SK-N-SH treated with all-trans-retinoic acid at 6 μM for 48 hours (cell line): ENCODE results near the gene TFAP2A.

Experiments
- ATAC-seq: fragments of 200-7000 bp; cut with Tn5 transposase; 3 replicates; pipeline ENCODE4 v1.9.1; 2020; ENCODE audit warnings: mild to moderate bottlenecking, moderate library complexity
- ARNTL ChIP-seq: fragments of 450-650 bp; formaldehyde crosslinking; IDR thresholded peaks from 2 replicates; pipeline ENCODE4 v1.5.0; 2020; ENCODE audit warnings: low read depth, mild to moderate bottlenecking, moderate library complexity, borderline replicate concordance
- BACH2 ChIP-seq: fragments of 250-450 bp; sonication (Bioruptor Pico); IDR thresholded peaks from 2 replicates; pipeline ENCODE4 v1.9.0; 2021; ENCODE audit warnings: mild to moderate bottlenecking, borderline replicate concordance
- CSDC2 ChIP-seq: fragments of 250-450 bp; sonication (Bioruptor Pico); IDR thresholded peaks from 2 replicates; pipeline ENCODE4 v1.5.0; 2020; ENCODE audit warnings: mild to moderate bottlenecking, moderate library complexity
- CSRNP3 ChIP-seq: fragments of 250-450 bp; sonication (Bioruptor Pico); IDR thresholded peaks from 2 replicates; pipeline ENCODE4 v1.5.1; 2021; ENCODE audit warnings: mild to moderate bottlenecking, moderate library complexity
- ESRRG ChIP-seq: fragments of 250-450 bp; sonication (Bioruptor Pico); IDR thresholded peaks from 2 replicates; pipeline ENCODE4 v1.6.1; 2021; ENCODE audit warnings: mild to moderate bottlenecking
- GLIS3 ChIP-seq: fragments of 250-450 bp; sonication (Bioruptor Pico); IDR thresholded peaks from 2 replicates; pipeline ENCODE4 v1.5.0; 2020; ENCODE audit warnings: mild to moderate bottlenecking, moderate library complexity
- ISL1 ChIP-seq: fragments of 250-450 bp; sonication (Bioruptor Pico); IDR thresholded peaks from 2 replicates; pipeline ENCODE4 v2.1.2; 2022; ENCODE audit warnings: mild to moderate bottlenecking, moderate library complexity
- OSR1 ChIP-seq: fragments of 250-450 bp; sonication (Bioruptor Pico); IDR thresholded peaks from 2 replicates; pipeline ENCODE4 v1.8.0; 2022; ENCODE audit warnings: moderate library complexity, mild to moderate bottlenecking, inconsistent platforms
- PATZ1 ChIP-seq: fragments of 250-450 bp; sonication (Bioruptor Pico); IDR thresholded peaks from 2 replicates; pipeline ENCODE4 v1.8.0; 2020; ENCODE audit warnings: mild to moderate bottlenecking, moderate library complexity, borderline replicate concordance
- POU6F1 ChIP-seq: fragments of 250-450 bp; sonication (Bioruptor Pico); IDR thresholded peaks from 2 replicates; pipeline ENCODE4 v1.8.0; 2021; ENCODE audit warnings: low read depth, mild to moderate bottlenecking, moderate library complexity, borderline replicate concordance
- RARB ChIP-seq: fragments of 250-450 bp; sonication (Bioruptor Pico); IDR thresholded peaks from 2 replicates; pipeline ENCODE4 v1.8.0; 2021; ENCODE audit warnings: mild to moderate bottlenecking, moderate library complexity
- SNAI2 ChIP-seq: fragments of 250-450 bp; sonication (Bioruptor Pico); IDR thresholded peaks from 2 replicates; pipeline ENCODE4 v1.5.0; 2020; ENCODE audit warnings: mild to moderate bottlenecking, moderate library complexity
- TOX ChIP-seq: fragments of 250-450 bp; sonication (Bioruptor Pico); IDR thresholded peaks from 2 replicates; pipeline ENCODE4 v1.8.0; 2021; ENCODE audit warnings: mild to moderate bottlenecking, moderate library complexity, borderline replicate concordance
- TSHZ2 ChIP-seq: fragments of 250-450 bp; sonication (Bioruptor Pico); IDR thresholded peaks from 2 replicates; pipeline ENCODE4 v1.5.0; 2020; ENCODE audit warnings: mild to moderate bottlenecking, moderate library complexity
- ZC3H10 ChIP-seq: fragments of 250-450 bp; sonication (Bioruptor Pico); IDR thresholded peaks from 2 replicates; pipeline ENCODE4 v1.5.1; 2021; ENCODE audit warnings: mild to moderate bottlenecking, moderate library complexity
- ZFP3 ChIP-seq: fragments of 250-450 bp; sonication (Bioruptor Pico); IDR thresholded peaks from 2 replicates; pipeline ENCODE4 v1.5.0; 2020; ENCODE audit warnings: mild to moderate bottlenecking, moderate library complexity
- ZFP30 ChIP-seq: fragments of 450-650 bp; formaldehyde crosslinking; IDR thresholded peaks from 2 replicates; pipeline ENCODE4 v1.5.0; 2022; ENCODE audit warnings: mild to moderate bottlenecking, moderate library complexity
- ZNF565 ChIP-seq: fragments of 450-650 bp; formaldehyde crosslinking; conservative IDR thresholded peaks from 2 replicates; pipeline ENCODE4 v1.5.0; 2020; ENCODE audit warnings: low read depth, mild to moderate bottlenecking, moderate library complexity
- ZNF70 ChIP-seq: fragments of 450-650 bp; formaldehyde crosslinking; IDR thresholded peaks from 2 replicates; pipeline ENCODE4 v1.5.0; 2020; ENCODE audit warnings: mild to moderate bottlenecking, moderate library complexity
- ZNF8 ChIP-seq: fragments of 450-650 bp; formaldehyde crosslinking; IDR thresholded peaks from 2 replicates; pipeline ENCODE4 v1.5.0; 2020; ENCODE audit warnings: mild to moderate bottlenecking, moderate library complexity
- TF ChIP-seq, protein P1 (sequence below): fragments of 250-450 bp; sonication (Bioruptor Pico); IDR thresholded peaks from 2 replicates; pipeline ENCODE4 v1.5.1; 2020; ENCODE audit warnings: low read depth, mild to moderate bottlenecking, moderate library complexity

The TFAP2A gene

DNA sequence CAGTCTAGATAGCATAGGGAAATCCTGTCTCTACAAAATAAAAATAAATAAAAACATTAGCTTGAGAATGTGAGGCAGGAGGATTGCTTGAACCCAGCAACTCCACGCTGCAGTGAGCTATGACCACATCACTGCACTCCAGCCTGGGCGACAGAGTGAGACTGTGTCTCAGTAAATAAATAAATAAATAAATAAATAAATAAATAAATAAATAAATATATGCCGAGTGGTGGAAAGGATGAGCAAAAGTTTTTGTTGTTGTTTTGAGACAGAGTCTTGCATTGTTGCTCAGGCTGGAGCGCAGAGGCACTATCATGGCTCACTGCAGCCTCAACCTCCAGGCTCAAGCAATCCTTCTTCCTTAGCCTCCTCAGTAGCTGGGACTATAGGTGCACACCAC is 53.4 kb downstream of the TFAP2A start (continued):
- TF ChIP-seq, protein P1, sequence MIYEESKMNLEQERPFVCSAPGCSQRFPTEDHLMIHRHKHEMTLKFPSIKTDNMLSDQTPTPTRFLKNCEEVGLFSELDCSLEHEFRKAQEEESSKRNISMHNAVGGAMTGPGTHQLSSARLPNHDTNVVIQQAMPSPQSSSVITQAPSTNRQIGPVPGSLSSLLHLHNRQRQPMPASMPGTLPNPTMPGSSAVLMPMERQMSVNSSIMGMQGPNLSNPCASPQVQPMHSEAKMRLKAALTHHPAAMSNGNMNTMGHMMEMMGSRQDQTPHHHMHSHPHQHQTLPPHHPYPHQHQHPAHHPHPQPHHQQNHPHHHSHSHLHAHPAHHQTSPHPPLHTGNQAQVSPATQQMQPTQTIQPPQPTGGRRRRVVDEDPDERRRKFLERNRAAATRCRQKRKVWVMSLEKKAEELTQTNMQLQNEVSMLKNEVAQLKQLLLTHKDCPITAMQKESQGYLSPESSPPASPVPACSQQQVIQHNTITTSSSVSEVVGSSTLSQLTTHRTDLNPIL (CRISPR knock-in tag), result no peak
- TF ChIP-seq ZNF70 (CRISPR knock-in tag) (no peak), ARNTL (CRISPR knock-in tag) (no peak)

GRCh38 chr6:10359581-10359980 is 55.3 kb downstream of the TFAP2A start:
- TF ChIP-seq ISL1 (CRISPR knock-in tag), result no peak
- no peak for TF ChIP-seq CSRNP3 (CRISPR knock-in tag)
- no peak for TF ChIP-seq ZNF565 (CRISPR knock-in tag)
- no peak for TF ChIP-seq RARB (CRISPR knock-in tag)
- no peak for TF ChIP-seq ESRRG
- TF ChIP-seq POU6F1 (CRISPR knock-in tag), result no peak
- no peak for TF ChIP-seq SNAI2 (CRISPR knock-in tag)
- no peak for TF ChIP-seq CSDC2 (CRISPR knock-in tag)
- no peak for TF ChIP-seq PATZ1 (CRISPR knock-in tag)
- TF ChIP-seq ZNF70 (CRISPR knock-in tag), result no peak
- TF ChIP-seq TSHZ2 (CRISPR knock-in tag), result no peak
- no peak for TF ChIP-seq GLIS3 (CRISPR knock-in tag)
- no peak for TF ChIP-seq ZFP3 (CRISPR knock-in tag)
- TF ChIP-seq BACH2, result no peak
- no peak for TF ChIP-seq ZC3H10 (CRISPR knock-in tag)
- TF ChIP-seq ZFP30, result no peak
- no peak for TF ChIP-seq TOX (CRISPR knock-in tag)
- ATAC-seq, result no peak

DNA sequence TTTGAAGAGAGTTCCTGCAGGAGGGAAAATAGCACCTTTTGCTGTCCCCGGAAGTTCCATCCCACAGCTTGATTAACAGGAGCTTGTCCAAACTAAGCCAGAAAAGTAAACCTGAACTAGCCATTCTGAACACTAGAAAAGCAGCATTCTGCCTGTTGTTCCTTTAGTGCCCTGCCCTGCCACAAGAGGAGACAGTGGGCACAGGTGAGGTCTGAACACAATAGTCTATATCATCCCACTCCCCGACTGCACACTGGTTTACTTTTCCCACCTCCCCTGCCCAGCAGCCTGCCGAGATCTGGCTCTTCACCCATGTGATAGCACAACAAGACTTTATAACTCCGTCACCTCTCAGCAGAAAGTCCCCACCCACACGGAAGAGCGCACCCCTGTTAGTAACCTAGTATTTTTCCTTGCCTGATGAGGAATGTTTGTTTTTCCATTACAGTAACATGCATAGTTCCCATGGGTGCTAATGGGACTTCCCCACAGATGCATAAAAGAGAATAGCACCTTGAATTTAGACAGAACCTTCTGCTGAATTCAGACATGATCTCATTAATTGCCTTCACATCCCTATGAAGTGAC is 59.7 kb downstream of the TFAP2A start:
- no peak for ATAC-seq
- no peak for TF ChIP-seq SNAI2 (CRISPR knock-in tag)
- TF ChIP-seq BACH2, result no peak
- TF ChIP-seq ZFP30, result no peak
- TF ChIP-seq OSR1 (CRISPR knock-in tag), result no peak
- no peak for TF ChIP-seq ARNTL (CRISPR knock-in tag)
- TF ChIP-seq CSRNP3 (CRISPR knock-in tag), result no peak
- no peak for TF ChIP-seq RARB (CRISPR knock-in tag)
- TF ChIP-seq GLIS3 (CRISPR knock-in tag), result no peak
- TF ChIP-seq ISL1 (CRISPR knock-in tag), result no peak
- TF ChIP-seq, protein P1 (CRISPR knock-in tag), result no peak
- TF ChIP-seq POU6F1 (CRISPR knock-in tag), result no peak
- TF ChIP-seq ZFP3 (CRISPR knock-in tag), result no peak
- no peak for TF ChIP-seq ZNF8
- no peak for TF ChIP-seq ZC3H10 (CRISPR knock-in tag)
- no peak for TF ChIP-seq ZNF565 (CRISPR knock-in tag)
